ENCODE results near the gene GPC6.

DNA sequence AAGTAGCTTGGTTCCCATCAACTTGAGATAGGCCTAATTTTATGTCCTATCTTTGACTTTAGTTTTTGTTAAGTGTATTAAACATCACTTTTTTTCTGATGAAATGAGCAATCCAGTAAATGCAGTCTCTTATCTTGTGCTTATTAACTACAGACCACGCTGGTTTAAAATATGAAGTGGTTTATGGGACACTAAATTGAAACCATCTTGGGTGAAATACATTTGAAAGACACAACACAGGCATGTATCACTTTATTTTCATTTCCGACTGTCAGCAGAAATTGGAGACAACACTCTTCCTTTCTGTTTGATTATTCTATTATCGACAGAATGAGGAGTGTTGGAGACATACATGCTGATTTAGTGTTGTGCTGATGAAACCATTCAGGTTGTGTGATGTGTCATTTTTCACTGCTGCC, 447.7 kb downstream of the GPC6 start:
- TF ChIP-seq POLR2A (IDR thresholded peaks at IDR 0.05; ENCODE audit: low read length) = no peak
- TF ChIP-seq, protein P1, sequence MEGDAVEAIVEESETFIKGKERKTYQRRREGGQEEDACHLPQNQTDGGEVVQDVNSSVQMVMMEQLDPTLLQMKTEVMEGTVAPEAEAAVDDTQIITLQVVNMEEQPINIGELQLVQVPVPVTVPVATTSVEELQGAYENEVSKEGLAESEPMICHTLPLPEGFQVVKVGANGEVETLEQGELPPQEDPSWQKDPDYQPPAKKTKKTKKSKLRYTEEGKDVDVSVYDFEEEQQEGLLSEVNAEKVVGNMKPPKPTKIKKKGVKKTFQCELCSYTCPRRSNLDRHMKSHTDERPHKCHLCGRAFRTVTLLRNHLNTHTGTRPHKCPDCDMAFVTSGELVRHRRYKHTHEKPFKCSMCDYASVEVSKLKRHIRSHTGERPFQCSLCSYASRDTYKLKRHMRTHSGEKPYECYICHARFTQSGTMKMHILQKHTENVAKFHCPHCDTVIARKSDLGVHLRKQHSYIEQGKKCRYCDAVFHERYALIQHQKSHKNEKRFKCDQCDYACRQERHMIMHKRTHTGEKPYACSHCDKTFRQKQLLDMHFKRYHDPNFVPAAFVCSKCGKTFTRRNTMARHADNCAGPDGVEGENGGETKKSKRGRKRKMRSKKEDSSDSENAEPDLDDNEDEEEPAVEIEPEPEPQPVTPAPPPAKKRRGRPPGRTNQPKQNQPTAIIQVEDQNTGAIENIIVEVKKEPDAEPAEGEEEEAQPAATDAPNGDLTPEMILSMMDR (IDR thresholded peaks at IDR 0.05) = no peak

Measured in A549 (cell line).